Panc1 (cell line): ENCODE results near the gene APP.

Source experiments
- CTCF ChIP-seq: fragments of 450-650 bp; IDR thresholded peaks from 2 replicates; pipeline ENCODE4 v1.5.1; 2017; ENCODE audit warnings: mild to moderate bottlenecking
- POLR2AphosphoS5 ChIP-seq: IDR thresholded peaks from 2 replicates; pipeline ENCODE4 v1.6.1; 2012; ENCODE audit warnings: mild to moderate bottlenecking, low read depth, low read length, moderate library complexity

GRCh38 chr21:25986928-25987327 lies 183.6 kb downstream of the APP start:
- no peak for TF ChIP-seq CTCF
- no peak for TF ChIP-seq POLR2AphosphoS5
